GM19193 (cell line): ENCODE data around the gene PLAAT3.

Source experiments
- POLR2A ChIP-seq: IDR thresholded peaks from 4 replicates; pipeline ENCODE4 v1.6.1; 2011; ENCODE audit not compliant: insufficient read depth, insufficient read length; ENCODE audit errors: extremely low read depth

PLAAT3 gene

GRCh38 chr11:63612181-63612580, 2.1 kb downstream of the PLAAT3 start:
- TF ChIP-seq POLR2A, result no peak

- TF ChIP-seq POLR2A, result no peak
Observed at GRCh38 chr11:63611395-63611747, 2.9 kb downstream of the PLAAT3 start.

- no peak for TF ChIP-seq POLR2A
Observed at GRCh38 chr11:63610604-63611394, 3.4 kb downstream of the PLAAT3 start.

GRCh38 chr11:63609971-63610580, 4.2 kb downstream of the PLAAT3 start:
- TF ChIP-seq POLR2A, result no peak

GRCh38 chr11:63609536-63609935, 4.7 kb downstream of the PLAAT3 start:
- no peak for TF ChIP-seq POLR2A

- TF ChIP-seq POLR2A, result no peak
Observed at GRCh38 chr11:63608353-63609345, 5.6 kb downstream of the PLAAT3 start.

- no peak for TF ChIP-seq POLR2A
Observed at GRCh38 chr11:63603180-63603518, 11.1 kb downstream of the PLAAT3 start.

GRCh38 chr11:63599211-63600122, 14.8 kb downstream of the PLAAT3 start:
- no peak for TF ChIP-seq POLR2A

- no peak for TF ChIP-seq POLR2A
Observed at GRCh38 chr11:63598556-63598955, 15.7 kb downstream of the PLAAT3 start.

- TF ChIP-seq POLR2A, result no peak
Observed at GRCh38 chr11:63595296-63595695, 18.9 kb downstream of the PLAAT3 start.

GRCh38 chr11:63592975-63593395, 21.2 kb downstream of the PLAAT3 start:
- TF ChIP-seq POLR2A, result no peak

- no peak for TF ChIP-seq POLR2A
Observed at GRCh38 chr11:63590024-63590788, 24.0 kb downstream of the PLAAT3 start.

GRCh38 chr11:63589000-63589399, 25.2 kb downstream of the PLAAT3 start:
- TF ChIP-seq POLR2A, result no peak
